ENCODE results near the gene CCDC18.
"Not testable (repeated sequence)": the region's sequence is repeated elsewhere in the genome, so short reads cannot be mapped to it uniquely, and the experiment has no call there.

The CCDC18 gene

GRCh38 chr1:93239863-93240262 lies 59.3 kb downstream of the CCDC18 start:
- DNase-seq = no peak

GRCh38 chr1:93243233-93243632 lies 62.7 kb downstream of the CCDC18 start:
- not testable (repeated sequence) for DNase-seq

- no peak for DNase-seq
Measured at GRCh38 chr1:93244298-93245069, 64.0 kb downstream of the CCDC18 start.

GRCh38 chr1:93251966-93252365 lies 71.4 kb downstream of the CCDC18 start:
- DNase-seq = no peak

GRCh38 chr1:93252598-93252997 lies 72.1 kb downstream of the CCDC18 start:
- DNase-seq = no peak

GRCh38 chr1:93253516-93253915 lies 73.0 kb downstream of the CCDC18 start:
- no peak for DNase-seq

- DNase-seq = no peak
Measured at GRCh38 chr1:93255222-93256079, 74.9 kb downstream of the CCDC18 start.

- DNase-seq = no peak
Measured at GRCh38 chr1:93256433-93256832, 75.9 kb downstream of the CCDC18 start.

- no peak for DNase-seq
Measured at GRCh38 chr1:93257889-93258288, 77.4 kb downstream of the CCDC18 start.

GRCh38 chr1:93260726-93261125 lies 80.2 kb downstream of the CCDC18 start:
- DNase-seq = not testable (repeated sequence)

- DNase-seq = no peak
Measured at GRCh38 chr1:93262645-93263044, 82.1 kb downstream of the CCDC18 start.

- DNase-seq = not testable (repeated sequence)
Measured at GRCh38 chr1:93268888-93269287, 88.4 kb downstream of the CCDC18 start.

- DNase-seq = not testable (repeated sequence)
Measured at GRCh38 chr1:93275262-93275633, 94.7 kb downstream of the CCDC18 start.

GRCh38 chr1:93275634-93276295 lies 95.2 kb downstream of the CCDC18 start:
- no peak for DNase-seq

- DNase-seq = not testable (repeated sequence)
Measured at GRCh38 chr1:93277530-93277929, 97.0 kb downstream of the CCDC18 start.

GRCh38 chr1:93283496-93283895 lies 103.0 kb downstream of the CCDC18 start:
- DNase-seq = no peak

GRCh38 chr1:93288558-93288957 lies 108.0 kb downstream of the CCDC18 start:
- DNase-seq = no peak

- no peak for DNase-seq
Measured at GRCh38 chr1:93296555-93297154, 116.1 kb downstream of the CCDC18 start.

GRCh38 chr1:93301131-93301530 lies 120.6 kb downstream of the CCDC18 start:
- no peak for DNase-seq

- DNase-seq = no peak
Measured at GRCh38 chr1:93302078-93302477, 121.6 kb downstream of the CCDC18 start.

- DNase-seq = peak; percentile 72
Measured at GRCh38 chr1:93304716-93305138, 124.2 kb downstream of the CCDC18 start.

- DNase-seq = no peak
Measured at GRCh38 chr1:93306920-93307319, 126.4 kb downstream of the CCDC18 start.

- DNase-seq = no peak
Measured at GRCh38 chr1:93313026-93313425, 132.5 kb downstream of the CCDC18 start.

All from MV-4-11 (cell line).